ENCODE measurements around the gene THEM5. TPM values are rescaled to one million over a fixed set of nuclear protein-coding genes. Genes with fewer than 3 reads are reported as not detected.

The THEM5 gene
- polyA plus RNA-seq, 4 donors, result 0.32 TPM; not detected in 3

GRCh38 chr1:151801846-151802245 lies 51.7 kb downstream of the THEM5 start:
- no peaks in the 10 kb centered on the region for H3K4me1 ChIP-seq (ENCODE audit: control insufficient read depth in 3 of 3, insufficient read depth in 2 of 3, low read depth in 1 of 3, low read length in 2 of 3)
- H3K27ac ChIP-seq (ENCODE audit: low read depth in 1 of 3, low read length in 2 of 3), result no peak overlapping the region
- no peak overlapping the region for H3K4me3 ChIP-seq (ENCODE audit: low read depth in 1 of 3, low read length in 3 of 3)
- no peaks in the 10 kb centered on the region for H3K36me3 ChIP-seq (ENCODE audit: control insufficient read depth in 3 of 3, insufficient read depth in 2 of 3, low read depth in 1 of 3, low read length in 3 of 3)
- no peak for FAIRE-seq
- no peak for DNase-seq
- 75 to 89% (median 78%) methylated on average over 4 to 7 of the region's 7 CpGs for WGBS, 3 donors
- no peaks in the 10 kb centered on the region for H3K9me3 ChIP-seq (ENCODE audit: control insufficient read depth in 2 of 2, insufficient read depth in 1 of 2, low read depth in 1 of 2, low read length in 1 of 2)
- H3K27me3 ChIP-seq (ENCODE audit: control insufficient read depth in 3 of 3, insufficient read depth in 3 of 3, low read length in 3 of 3), result peaks cover 0 to 54% (median 0%) of the 10 kb centered on the region in 3 donors

GRCh38 chr1:151801310-151801820 lies 52.1 kb downstream of the THEM5 start:
- FAIRE-seq, result no peak
- H3K27me3 ChIP-seq (ENCODE audit: control insufficient read depth in 3 of 3, insufficient read depth in 3 of 3, low read length in 3 of 3), result peaks cover 0 to 54% (median 0%) of the 10 kb centered on the region in 3 donors
- WGBS, 3 donors, result 86 to 92% (median 89%) methylated on average over 12 of the region's 12 CpGs

DNA sequence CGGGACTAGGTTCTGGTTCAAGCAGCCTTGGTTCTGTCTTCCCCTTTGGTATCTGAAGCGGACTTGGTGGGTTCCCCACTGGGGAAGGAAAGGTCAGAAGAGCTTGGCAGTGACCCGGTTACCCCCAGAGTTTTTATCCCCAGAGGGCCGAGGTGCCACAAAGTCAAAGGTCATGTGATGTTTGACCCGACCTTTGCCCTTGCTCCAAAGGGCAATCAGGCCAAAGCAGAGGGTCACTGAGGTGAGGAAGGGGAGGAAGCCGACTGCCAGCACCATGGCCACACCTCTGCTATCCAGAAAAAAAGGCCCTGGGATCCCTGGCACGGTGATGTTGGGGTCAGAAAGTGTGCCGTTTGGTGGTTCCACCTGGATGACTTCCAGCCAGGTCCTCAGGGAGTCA lies 52.7 kb downstream of the THEM5 start:
- DNase-seq, result no peak

More at GRCh38 chr1:151801310-151801820, 52.1 kb downstream of the THEM5 start:
- no peak for DNase-seq
- no peaks in the 10 kb centered on the region for H3K36me3 ChIP-seq (ENCODE audit: control insufficient read depth in 3 of 3, insufficient read depth in 2 of 3, low read depth in 1 of 3, low read length in 3 of 3)
- no peaks in the 10 kb centered on the region for H3K9me3 ChIP-seq (ENCODE audit: control insufficient read depth in 2 of 2, insufficient read depth in 1 of 2, low read depth in 1 of 2, low read length in 1 of 2)
- no peak overlapping the region for H3K27ac ChIP-seq (ENCODE audit: low read depth in 1 of 3, low read length in 2 of 3)
- no peak overlapping the region for H3K4me3 ChIP-seq (ENCODE audit: low read depth in 1 of 3, low read length in 3 of 3)
- no peaks in the 10 kb centered on the region for H3K4me1 ChIP-seq (ENCODE audit: control insufficient read depth in 3 of 3, insufficient read depth in 2 of 3, low read depth in 1 of 3, low read length in 2 of 3)

GRCh38 chr1:151799179-151800022 lies 54.1 kb downstream of the THEM5 start:
- H3K27ac ChIP-seq (ENCODE audit: low read depth in 1 of 3, low read length in 2 of 3), result no peak overlapping the region
- no peaks in the 10 kb centered on the region for H3K4me1 ChIP-seq (ENCODE audit: control insufficient read depth in 3 of 3, insufficient read depth in 2 of 3, low read depth in 1 of 3, low read length in 2 of 3)
- no peak overlapping the region for H3K4me3 ChIP-seq (ENCODE audit: low read depth in 1 of 3, low read length in 3 of 3)
- H3K9me3 ChIP-seq (ENCODE audit: control insufficient read depth in 2 of 2, insufficient read depth in 1 of 2, low read depth in 1 of 2, low read length in 1 of 2), result no peaks in the 10 kb centered on the region
- H3K36me3 ChIP-seq (ENCODE audit: control insufficient read depth in 3 of 3, insufficient read depth in 2 of 3, low read depth in 1 of 3, low read length in 3 of 3), result no peaks in the 10 kb centered on the region
- DNase-seq, result no peak
- WGBS, 3 donors, result 61 to 75% (median 67%) methylated on average over 9 of the region's 9 CpGs
- peaks cover 0 to 43% (median 0%) of the 10 kb centered on the region in 3 donors for H3K27me3 ChIP-seq (ENCODE audit: control insufficient read depth in 3 of 3, insufficient read depth in 3 of 3, low read length in 3 of 3)
- FAIRE-seq, result no peak

More for the DNA sequence above, 52.7 kb downstream of the THEM5 start:
- Histone ChIP-seq H3K9me3 (ENCODE audit: control insufficient read depth in 2 of 2, insufficient read depth in 1 of 2, low read depth in 1 of 2, low read length in 1 of 2) (no peaks in the 10 kb centered on the region), H3K36me3 (ENCODE audit: control insufficient read depth in 3 of 3, insufficient read depth in 2 of 3, low read depth in 1 of 3, low read length in 3 of 3) (no peaks in the 10 kb centered on the region), H3K27ac (ENCODE audit: low read depth in 1 of 3, low read length in 2 of 3) (no peak overlapping the region), H3K4me1 (ENCODE audit: control insufficient read depth in 3 of 3, insufficient read depth in 2 of 3, low read depth in 1 of 3, low read length in 2 of 3) (no peaks in the 10 kb centered on the region), H3K4me3 (ENCODE audit: low read depth in 1 of 3, low read length in 3 of 3) (no peak overlapping the region), H3K27me3 (ENCODE audit: control insufficient read depth in 3 of 3, insufficient read depth in 3 of 3, low read length in 3 of 3) (peaks cover 0 to 54% (median 0%) of the 10 kb centered on the region in 3 donors)
- FAIRE-seq, result no peak
- WGBS, 3 donors, result 44 to 64% (median 55%) methylated on average over 8 of the region's 8 CpGs

GRCh38 chr1:151798571-151798970 lies 54.9 kb downstream of the THEM5 start:
- DNase-seq, result no peak
- 89 to 93% (median 92%) methylated on average over 5 of the region's 5 CpGs for WGBS, 3 donors
- peaks cover 0 to 37% (median 0%) of the 10 kb centered on the region in 3 donors for H3K27me3 ChIP-seq (ENCODE audit: control insufficient read depth in 3 of 3, insufficient read depth in 3 of 3, low read length in 3 of 3)
- H3K9me3 ChIP-seq (ENCODE audit: control insufficient read depth in 2 of 2, insufficient read depth in 1 of 2, low read depth in 1 of 2, low read length in 1 of 2), result no peaks in the 10 kb centered on the region
- H3K4me1 ChIP-seq (ENCODE audit: control insufficient read depth in 3 of 3, insufficient read depth in 2 of 3, low read depth in 1 of 3, low read length in 2 of 3), result no peaks in the 10 kb centered on the region
- H3K27ac ChIP-seq (ENCODE audit: low read depth in 1 of 3, low read length in 2 of 3), result no peak overlapping the region
- H3K4me3 ChIP-seq (ENCODE audit: low read depth in 1 of 3, low read length in 3 of 3), result no peak overlapping the region
- no peaks in the 10 kb centered on the region for H3K36me3 ChIP-seq (ENCODE audit: control insufficient read depth in 3 of 3, insufficient read depth in 2 of 3, low read depth in 1 of 3, low read length in 3 of 3)
- no peak for FAIRE-seq

Other genes with a start within 250 kb of the THEM5 start
- gene SNX27, start 241.7 kb downstream of the THEM5 start, polyA plus RNA-seq, result 10 to 100 TPM in 1 of 4 donors, 1 to 10 TPM in 3; 4.3 to 19.2 (median 7.0) TPM
- 10 to 100 TPM in 1 of 4 donors, 1 to 10 TPM in 2, under 1 TPM in 1; 0.89 to 55.1 (median 4.0) TPM for gene CELF3, start 136.9 kb downstream of the THEM5 start, polyA plus RNA-seq
- 10 to 100 TPM in 1 of 4 donors, 1 to 10 TPM in 1, not detected in 2; 1.6 to 14.8 TPM for gene RIIAD1, start 132.2 kb downstream of the THEM5 start, polyA plus RNA-seq
- 10 to 100 TPM; 49.0 to 62.1 (median 51.7) TPM for gene MRPL9, start 90.2 kb downstream of the THEM5 start, polyA plus RNA-seq
- 1 to 10 TPM in 3 of 4 donors, under 1 TPM in 1; 0.22 to 4.2 (median 2.4) TPM for gene TDRKH, start 63.2 kb downstream of the THEM5 start, polyA plus RNA-seq
- under 1 TPM in 2 of 4 donors, not detected in 2; 0.15 to 0.89 TPM for gene LINGO4, start 48.3 kb downstream of the THEM5 start, polyA plus RNA-seq
- 10 to 100 TPM in 3 of 4 donors, 1 to 10 TPM in 1; 5.4 to 15.2 (median 10.8) TPM for gene RORC, start 21.9 kb downstream of the THEM5 start, polyA plus RNA-seq
- gene C2CD4D, start 13.9 kb downstream of the THEM5 start, polyA plus RNA-seq, result under 1 TPM in 2 of 4 donors, not detected in 2; 0.46 to 0.62 TPM
- 10 to 100 TPM in 2 of 4 donors, 1 to 10 TPM in 2; 5.7 to 36.3 (median 9.4) TPM for gene THEM4, start 55.8 kb upstream of the THEM5 start, polyA plus RNA-seq
- gene S100A10, start 140.1 kb upstream of the THEM5 start, polyA plus RNA-seq, result 1,000 to 10,000 TPM in 2 of 4 donors, 100 to 1,000 TPM in 2; 547 to 1,355 (median 1,106) TPM
- 100 to 1,000 TPM; 237 to 551 (median 408) TPM for gene S100A11, start 183.3 kb upstream of the THEM5 start, polyA plus RNA-seq
- not detected for gene TCHHL1, start 235.4 kb upstream of the THEM5 start, polyA plus RNA-seq

Data from small intestine (tissue), 7 donors.